Prostate gland (tissue), 2 donors: ENCODE data around the gene FHIT.

Experiments
- CTCF ChIP-seq, 4 experiments: fragments of 200-600 bp in 2 of 4; fragments of 450-650 bp in 2 of 4; sonication (generic) in 2 of 4; IDR thresholded peaks; 1 replicate in 3 of 4; 2 replicates in 1 of 4; pipeline ENCODE4 v1.5.1; 2016 to 2019; ENCODE audit warnings: antibody characterized with exemption in 4 of 4, mild to moderate bottlenecking in 2 of 4, moderate library complexity in 2 of 4
- POLR2A ChIP-seq: fragments of 450-650 bp; IDR thresholded peaks from one replicate; pipeline ENCODE4 v1.6.1; 2016; ENCODE audit warnings: antibody characterized with exemption, mild to moderate bottlenecking

DNA sequence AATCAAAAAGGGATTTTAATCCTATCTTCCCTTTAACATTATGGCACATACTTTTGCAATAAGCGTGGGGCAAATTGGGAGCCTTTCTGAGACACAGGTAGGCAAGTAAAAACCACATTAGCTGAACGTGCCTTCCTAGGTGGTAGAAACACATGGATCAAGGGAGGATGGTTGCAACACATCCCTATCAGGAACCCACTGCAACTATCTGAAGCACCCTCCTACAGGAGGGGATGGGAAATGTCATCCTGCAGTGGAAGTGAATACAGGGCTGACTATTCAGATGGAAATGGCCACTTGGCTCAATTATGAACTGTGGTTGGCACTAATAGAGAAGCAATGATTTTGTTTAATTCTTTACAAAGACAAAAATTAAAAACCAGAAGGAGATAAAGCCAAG, 826.3 kb downstream of the FHIT start:
- TF ChIP-seq POLR2A (no peak), CTCF (IDR thresholded peaks at IDR 0.05) (no peak)
